ENCODE measurements around the gene NEURL1.

The NEURL1 gene

DNA sequence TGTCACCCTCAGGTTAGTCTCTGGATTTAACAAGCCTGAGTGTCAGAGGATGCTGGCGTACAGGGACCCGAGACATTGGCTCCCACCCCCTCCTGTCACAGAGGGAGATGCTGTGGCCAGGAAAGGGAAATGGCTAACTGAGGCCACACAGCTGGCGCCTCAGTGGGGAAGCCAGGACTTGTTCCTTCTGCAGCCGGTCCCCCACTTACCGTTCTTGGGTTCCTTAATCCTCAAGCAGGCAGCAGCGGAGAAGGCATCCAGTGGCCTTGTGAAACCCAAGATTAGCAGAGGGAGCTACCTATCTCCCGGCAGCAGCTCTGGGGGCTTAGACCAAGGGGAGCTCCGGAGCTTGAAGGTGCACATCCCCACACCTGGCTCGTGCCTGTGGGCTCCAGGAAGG lies 65.4 kb downstream of the NEURL1 start:
- no peak for TF ChIP-seq CTCF (IDR thresholded peaks at IDR 0.05; ENCODE audit: extremely low read depth, insufficient read depth, missing control alignments)
- in situ Hi-C loops (cut with MboI; ENCODE audit: low pct_unique_long_range_greater_than_20kb, low sequenced_read_pairs, unreplicated experiment), result no loop called here
- DNase-seq (ENCODE audit: low spot score), result no peak

DNA sequence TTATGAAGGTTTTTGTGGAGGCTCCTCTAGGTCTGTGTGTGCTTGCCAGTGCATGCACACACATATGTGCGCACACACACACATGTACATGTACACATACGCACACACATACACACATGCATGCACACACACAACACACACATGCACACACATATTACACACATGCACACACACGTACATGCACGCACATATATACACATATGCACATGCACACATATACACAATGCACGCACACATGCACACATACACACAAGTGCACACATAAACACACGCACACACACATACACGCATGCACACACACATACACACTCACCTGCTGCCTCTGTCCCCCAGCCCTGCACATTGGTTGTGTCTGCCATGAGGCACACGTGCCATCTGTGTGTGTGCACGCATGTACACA lies 66.3 kb downstream of the NEURL1 start:
- no peak for TF ChIP-seq CTCF (IDR thresholded peaks at IDR 0.05; ENCODE audit: extremely low read depth, insufficient read depth, missing control alignments)

DNA sequence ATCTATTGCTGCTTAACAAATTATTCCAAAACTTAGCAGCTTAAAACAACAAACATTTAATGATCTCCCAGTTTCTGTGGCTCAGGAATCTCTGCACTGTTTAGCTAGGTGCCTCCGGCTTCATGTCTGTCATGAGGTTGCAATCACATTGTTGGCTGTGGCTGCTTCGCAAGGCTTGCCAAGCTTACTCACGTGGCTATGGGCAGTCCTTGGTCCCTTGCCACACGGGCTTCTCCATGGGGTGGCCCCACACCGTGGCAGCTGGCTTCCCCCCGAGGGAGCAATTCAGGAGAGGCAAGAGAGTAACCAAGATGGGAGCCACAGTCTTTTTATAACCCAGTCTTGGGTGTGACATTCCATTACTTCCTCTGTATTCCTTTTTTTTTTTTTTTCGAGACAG lies 67.4 kb downstream of the NEURL1 start:
- DNase-seq (ENCODE audit: low spot score), result no peak
- no peak for TF ChIP-seq CTCF (IDR thresholded peaks at IDR 0.05; ENCODE audit: extremely low read depth, insufficient read depth, missing control alignments)
- in situ Hi-C loops (cut with MboI; ENCODE audit: low pct_unique_long_range_greater_than_20kb, low sequenced_read_pairs, unreplicated experiment), result no loop called here

More for the DNA sequence above, 66.3 kb downstream of the NEURL1 start:
- in situ Hi-C loops (cut with MboI; ENCODE audit: low pct_unique_long_range_greater_than_20kb, low sequenced_read_pairs, unreplicated experiment), result no loop called here
- DNase-seq (ENCODE audit: low spot score), result no peak

DNA sequence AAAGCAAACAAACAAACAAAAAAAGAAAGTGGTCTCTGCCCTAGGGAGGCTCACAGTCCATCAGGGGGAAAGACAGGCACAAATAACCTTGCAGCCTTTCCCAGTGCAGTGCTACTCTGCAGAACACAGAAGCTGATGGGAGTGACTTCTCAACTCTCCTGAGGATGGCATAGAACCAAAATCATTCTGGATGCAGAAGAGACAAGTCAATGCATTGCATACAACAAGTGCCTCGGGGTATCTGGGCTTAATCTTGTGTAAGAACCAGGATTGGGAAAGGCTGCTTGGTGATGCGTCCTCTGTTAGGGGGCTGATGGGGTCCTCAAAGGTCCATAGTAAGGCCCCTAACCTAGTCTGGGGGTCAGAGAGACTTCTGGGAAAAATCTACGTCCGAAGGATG lies 68.9 kb downstream of the NEURL1 start:
- TF ChIP-seq CTCF (IDR thresholded peaks at IDR 0.05; ENCODE audit: extremely low read depth, insufficient read depth, missing control alignments), result no peak
- DNase-seq (ENCODE audit: low spot score), result no peak
- in situ Hi-C loops (cut with MboI; ENCODE audit: low pct_unique_long_range_greater_than_20kb, low sequenced_read_pairs, unreplicated experiment), result no loop called here

GRCh38 chr10:103563231-103564115 lies 70.0 kb downstream of the NEURL1 start:
- no peak for DNase-seq (ENCODE audit: low spot score)
- no peak for TF ChIP-seq CTCF (IDR thresholded peaks at IDR 0.05; ENCODE audit: extremely low read depth, insufficient read depth, missing control alignments)
- in situ Hi-C loops (cut with MboI; ENCODE audit: low pct_unique_long_range_greater_than_20kb, low sequenced_read_pairs, unreplicated experiment), result no loop called here

DNA sequence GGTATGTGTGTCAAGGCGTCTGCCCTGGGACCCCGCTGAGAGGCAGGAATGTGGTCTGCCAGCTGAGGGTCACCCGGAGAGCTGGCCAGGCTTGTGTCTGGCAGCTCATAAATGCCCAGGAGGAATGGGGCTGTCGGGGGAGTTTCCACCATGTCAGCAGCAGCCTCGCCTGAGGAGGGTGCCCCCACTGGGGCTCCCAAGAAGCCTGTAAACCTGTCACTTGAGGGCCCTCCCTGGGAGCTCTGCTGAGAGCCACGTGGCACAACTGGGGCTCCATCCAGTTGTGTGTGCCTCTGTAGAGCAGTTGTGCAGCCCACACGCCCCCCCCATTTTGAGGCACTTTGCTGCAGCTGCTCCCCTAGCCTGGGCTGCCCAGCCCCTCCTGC lies 70.6 kb downstream of the NEURL1 start:
- in situ Hi-C loops (cut with MboI; ENCODE audit: low pct_unique_long_range_greater_than_20kb, low sequenced_read_pairs, unreplicated experiment), result no loop called here
- DNase-seq (ENCODE audit: low spot score), result no peak
- TF ChIP-seq CTCF (IDR thresholded peaks at IDR 0.05; ENCODE audit: extremely low read depth, insufficient read depth, missing control alignments), result no peak

Data from GM13977 (cell line).